GM19351 (cell line): ENCODE results near the gene XKR8.

Experiments used
- ATAC-seq: cut with Tn5 transposase; IDR thresholded peaks from one replicate; pipeline ENCODE4 v1.9.1; 2021; ENCODE audit warnings: mild to moderate bottlenecking, moderate library complexity; ENCODE audit not compliant: unreplicated experiment

The XKR8 gene

DNA sequence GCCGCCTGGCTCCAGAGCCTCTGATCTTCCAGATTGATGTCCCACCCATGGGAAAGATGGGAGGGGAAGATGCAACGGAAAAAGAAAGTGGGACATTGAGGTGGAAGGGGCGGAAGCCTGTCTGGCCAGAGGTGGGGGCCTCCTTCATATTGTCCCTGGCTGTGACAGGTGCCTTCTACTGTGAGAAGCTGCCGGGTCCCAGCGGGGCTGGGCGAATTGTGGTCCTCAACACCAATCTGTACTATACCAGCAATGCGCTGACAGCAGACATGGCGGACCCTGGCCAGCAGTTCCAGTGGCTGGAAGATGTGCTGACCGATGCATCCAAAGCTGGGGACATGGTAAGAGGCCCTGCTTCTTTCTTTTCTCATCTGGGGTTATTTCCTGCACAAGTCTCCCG, 5.6 kb upstream of the XKR8 start:
- no peak for ATAC-seq

DNA sequence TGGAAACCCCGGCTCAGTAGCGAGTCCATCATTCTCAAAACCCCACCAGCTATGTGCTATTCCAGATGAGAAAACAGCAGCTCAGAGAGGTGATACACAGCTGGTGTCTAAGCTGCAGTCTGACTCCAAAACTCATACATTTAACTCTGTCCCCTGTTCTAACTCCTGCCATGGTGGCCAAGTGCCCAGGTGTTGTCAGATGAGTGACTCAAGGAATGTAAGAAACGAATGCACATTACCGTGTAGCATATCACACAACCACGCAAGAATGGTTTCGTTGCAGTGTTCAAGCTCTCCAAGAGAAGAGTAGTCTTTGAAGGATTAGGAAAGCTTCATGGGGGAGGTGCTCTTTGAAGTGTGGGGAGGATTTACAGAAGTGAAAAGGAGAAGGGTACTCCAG, 4.7 kb upstream of the XKR8 start:
- no peak for ATAC-seq

DNA sequence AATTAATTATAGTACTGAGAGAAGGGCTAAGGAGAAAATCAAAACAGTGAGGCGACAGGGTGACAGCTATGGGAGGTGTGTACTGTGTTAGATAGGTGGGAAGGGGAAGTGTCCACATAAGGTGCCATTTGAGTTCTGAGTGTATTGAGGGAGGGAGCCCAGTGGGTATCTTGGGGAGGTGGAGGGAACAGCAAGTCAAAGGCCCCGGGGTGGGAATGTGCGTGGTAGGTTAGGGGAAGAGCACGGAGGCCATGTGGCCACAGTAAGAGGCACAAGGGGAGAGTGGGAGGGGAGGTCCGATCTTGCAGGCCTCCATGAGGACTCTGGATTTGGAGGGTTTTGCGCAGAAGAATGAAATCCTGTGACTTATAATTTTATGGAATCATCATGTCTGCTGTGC, 3.0 kb upstream of the XKR8 start:
- no peak for ATAC-seq

DNA sequence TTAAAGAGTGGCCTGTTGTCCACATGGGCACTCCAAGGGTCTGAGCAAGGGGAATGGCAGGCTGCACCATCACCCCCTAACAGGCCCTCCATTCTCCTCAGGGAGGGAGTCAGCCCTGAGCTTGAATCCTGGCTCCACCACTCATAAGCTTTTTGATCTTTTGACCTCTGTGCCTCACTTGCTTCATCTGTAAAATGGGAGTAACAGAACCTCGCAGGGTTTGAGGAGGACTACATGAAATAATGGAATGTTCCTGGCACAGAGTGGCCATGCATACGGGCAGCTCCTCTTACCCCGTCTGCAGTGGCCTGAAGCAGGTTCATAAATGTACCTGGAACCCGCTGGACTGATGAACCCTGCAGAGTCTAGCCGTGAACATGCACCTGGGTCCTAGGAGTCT, 2.1 kb upstream of the XKR8 start:
- no peak for ATAC-seq

DNA sequence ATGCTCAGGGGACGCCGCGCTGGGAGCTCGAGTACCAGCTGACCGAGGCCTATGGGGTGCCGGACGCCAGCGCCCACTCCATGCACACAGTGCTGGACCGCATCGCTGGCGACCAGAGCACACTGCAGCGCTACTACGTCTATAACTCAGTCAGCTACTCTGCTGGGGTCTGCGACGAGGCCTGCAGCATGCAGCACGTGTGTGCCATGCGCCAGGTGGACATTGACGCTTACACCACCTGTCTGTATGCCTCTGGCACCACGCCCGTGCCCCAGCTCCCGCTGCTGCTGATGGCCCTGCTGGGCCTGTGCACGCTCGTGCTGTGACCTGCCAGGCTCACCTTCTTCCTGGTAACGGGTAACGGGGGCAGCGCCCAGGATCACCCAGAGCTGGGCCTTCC, 1.3 kb upstream of the XKR8 start:
- ATAC-seq: no peak

DNA sequence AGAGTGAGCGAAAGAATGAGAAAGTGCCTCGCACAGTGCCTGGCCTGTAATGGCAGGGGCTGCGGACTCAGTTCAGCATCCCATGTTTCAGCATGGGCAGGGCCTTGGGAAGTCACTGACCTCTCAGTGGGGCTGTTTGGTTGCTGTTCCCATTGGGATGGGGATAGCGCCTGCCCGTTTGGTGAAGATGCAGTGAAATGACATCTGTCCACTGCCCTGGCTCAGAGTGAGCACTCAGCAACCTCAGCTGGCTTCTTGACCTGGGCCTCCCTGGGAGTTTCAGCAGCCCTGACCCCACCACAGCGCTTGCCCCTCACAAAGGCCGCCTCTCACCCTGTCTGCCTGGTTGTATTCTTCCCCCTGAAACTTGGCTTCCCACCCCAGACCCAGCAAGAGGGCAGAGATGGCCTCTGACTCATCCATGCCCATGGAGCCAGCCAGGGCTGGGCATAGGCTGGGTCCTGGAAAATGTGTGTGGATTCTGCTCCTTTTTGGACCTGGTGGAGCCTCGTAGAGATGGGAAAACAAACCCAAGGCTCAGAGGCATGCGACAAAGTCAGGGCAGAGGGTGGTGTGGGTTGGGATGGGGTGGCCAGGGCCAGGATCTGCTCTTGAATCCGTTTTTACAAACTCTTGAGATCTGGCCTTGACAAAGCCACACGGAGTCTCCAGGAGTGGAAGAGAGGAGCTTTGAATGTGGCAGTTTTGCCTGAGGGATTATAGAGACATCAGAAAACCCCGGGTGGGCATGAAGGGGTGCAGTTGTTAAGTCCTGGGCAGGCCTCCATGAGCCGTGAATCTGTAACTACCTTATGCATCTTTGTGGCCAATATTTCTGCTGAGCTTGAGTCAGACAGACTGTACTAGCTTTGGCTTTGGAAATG, 1.2 kb downstream of the XKR8 start:
- no peak for ATAC-seq

DNA sequence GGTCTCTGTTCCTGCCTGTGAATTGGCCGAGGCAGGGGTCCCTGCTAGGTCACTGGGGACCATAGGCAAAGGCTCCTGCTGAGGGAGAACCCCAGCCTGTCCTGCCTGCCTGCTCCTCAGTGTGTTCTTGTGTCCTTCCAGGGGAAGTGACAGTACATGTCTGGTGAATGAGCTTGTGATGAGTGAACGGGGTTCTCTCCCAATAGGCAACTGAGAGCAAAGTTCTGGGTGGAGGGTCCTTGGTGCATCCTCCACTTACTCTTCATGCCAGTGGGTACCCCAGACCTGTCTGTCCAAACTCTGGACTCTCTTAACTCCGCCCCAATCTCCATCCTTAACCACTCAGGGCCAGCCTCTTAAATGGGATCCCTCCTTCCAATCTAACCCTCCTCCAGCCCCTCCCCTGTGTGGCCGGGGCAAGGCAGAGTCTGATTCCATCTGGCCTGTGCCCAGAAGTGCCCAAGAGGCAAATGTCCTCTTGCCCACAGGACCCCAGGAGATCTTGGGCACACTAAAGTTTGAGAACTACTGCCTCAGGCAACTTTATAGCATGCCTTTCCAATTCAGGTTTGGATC, 2.0 kb downstream of the XKR8 start:
- no peak for ATAC-seq

DNA sequence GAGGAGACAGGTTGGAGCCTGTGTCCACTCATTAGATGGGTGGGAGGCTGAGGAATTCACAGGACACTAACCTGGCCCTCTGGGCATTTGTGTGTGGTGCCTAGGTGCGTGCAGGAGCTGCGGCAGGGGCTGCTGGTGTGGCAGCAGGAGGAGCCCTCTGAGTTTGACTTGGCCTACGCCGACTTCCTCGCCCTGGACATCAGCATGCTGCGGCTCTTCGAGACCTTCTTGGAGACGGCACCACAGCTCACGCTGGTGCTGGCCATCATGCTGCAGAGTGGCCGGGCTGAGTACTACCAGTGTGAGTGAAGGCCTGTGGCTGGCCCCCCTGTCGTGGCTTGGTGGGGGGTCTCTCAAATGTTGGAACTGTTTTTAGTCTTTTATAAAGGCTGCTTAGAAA, 3.6 kb downstream of the XKR8 start:
- no peak for ATAC-seq

DNA sequence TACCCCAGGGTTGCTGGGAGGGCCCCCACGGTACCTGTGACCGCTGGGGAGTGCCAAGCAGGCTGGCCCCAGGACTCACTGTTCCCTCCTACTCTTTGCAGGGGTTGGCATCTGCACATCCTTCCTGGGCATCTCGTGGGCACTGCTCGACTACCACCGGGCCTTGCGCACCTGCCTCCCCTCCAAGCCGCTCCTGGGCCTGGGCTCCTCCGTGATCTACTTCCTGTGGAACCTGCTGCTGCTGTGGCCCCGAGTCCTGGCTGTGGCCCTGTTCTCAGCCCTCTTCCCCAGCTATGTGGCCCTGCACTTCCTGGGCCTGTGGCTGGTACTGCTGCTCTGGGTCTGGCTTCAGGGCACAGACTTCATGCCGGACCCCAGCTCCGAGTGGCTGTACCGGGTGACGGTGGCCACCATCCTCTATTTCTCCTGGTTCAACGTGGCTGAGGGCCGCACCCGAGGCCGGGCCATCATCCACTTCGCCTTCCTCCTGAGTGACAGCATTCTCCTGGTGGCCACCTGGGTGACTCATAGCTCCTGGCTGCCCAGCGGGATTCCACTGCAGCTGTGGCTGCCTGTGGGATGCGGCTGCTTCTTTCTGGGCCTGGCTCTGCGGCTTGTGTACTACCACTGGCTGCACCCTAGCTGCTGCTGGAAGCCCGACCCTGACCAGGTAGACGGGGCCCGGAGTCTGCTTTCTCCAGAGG, 6.8 kb downstream of the XKR8 start:
- no peak for ATAC-seq

DNA sequence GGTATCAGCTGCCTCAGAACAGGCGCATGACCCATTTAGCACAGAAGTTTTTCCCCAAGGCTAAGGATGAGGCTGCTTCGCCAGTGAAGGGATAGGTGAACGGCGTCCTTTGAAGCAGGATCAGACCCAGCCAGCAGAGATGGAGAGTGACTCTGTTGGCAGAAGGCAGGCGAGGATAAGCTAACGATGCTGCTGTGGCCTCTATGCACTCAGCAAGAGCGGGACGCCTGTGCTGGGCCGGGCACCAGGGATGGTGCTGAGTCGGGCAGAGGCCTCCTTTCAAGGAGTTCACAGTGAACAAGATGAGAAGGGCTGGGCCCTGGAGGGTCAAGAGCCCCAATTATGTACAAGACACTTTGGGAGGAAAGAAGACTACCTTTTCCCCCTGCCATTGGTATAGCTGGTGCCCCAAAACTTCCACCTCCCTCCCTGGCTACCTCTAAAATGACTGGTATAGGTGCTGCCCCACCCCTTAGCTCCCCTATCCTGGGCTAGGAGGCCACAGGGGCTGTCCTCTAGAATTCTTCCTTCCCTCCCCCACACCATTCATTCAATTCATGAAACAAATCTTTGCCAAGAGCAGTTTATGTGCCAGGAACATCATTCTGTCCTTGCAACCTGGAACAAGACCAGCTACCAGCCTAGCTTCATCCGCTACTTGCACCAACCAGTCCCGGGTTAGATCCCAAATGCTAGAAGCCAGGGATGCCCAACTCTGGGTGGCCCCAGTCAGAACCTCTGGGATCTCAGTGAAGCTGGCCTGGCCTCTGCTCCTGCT, 7.5 kb downstream of the XKR8 start:
- no peak for ATAC-seq

DNA sequence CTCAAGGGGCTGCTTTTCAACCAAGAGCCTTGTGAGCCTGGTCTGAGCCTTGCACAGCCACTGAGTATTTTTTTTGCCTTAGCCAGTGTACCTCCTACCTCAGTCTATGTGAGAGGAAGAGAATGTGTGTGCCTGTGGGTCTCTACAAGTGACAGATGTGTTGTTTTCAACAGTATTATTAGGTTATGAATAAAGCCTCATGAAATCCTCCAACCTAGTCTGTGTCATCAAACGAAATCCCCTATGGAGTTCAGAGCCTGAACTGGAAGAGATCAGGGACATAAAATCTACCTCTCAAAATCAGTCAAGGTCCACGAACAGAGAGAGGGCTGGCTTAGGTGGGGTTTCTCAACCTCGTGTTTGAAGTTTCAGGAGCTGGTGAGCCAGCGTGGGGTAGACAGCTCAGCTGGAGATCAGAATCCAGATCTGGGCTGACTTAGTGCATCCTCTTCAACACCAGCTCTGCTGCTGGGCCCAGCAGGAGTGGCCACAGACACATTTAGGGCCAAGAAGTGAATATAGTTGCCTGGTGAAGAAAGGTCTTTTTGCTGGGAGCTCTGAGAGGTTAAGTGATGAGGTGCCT, 8.2 kb downstream of the XKR8 start:
- ATAC-seq: no peak

DNA sequence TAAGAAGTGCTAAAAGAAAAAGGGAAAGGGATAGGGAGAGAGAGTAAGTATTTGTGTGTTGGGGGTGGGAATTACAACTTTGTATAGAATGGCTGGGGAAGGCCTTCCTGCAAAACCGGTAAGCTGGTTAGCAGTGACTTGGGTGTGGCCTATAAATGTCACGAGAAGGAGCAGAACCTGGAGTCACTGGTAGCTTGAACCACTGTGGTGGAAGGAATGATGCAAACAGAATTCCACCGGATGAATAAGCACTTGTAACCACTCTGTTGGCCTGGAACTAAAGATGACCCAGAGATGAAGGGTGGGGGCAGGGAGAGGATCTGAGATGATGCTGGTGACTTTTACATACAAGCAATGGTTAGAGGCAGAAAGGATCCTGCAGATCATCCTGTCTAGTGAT, 8.9 kb downstream of the XKR8 start:
- no peak for ATAC-seq

DNA sequence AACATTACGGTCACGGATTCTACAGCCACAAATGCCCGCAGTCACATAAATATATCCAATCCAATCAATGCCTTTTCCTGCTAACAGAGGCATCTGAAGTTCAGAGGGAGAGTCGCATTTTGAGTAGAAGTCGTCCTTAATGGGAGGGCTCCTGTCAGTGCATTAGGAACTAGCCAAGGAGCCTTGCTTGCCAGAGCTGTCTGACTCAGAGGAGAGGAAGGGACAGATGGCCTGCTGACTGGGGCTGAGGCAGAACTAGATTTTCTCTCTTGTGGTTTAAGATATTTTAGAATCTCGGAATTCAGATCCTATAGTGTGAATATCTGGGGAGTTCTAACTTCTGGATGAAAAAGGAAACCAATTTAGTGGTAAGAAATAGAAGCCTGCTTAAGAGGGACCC, 10.6 kb downstream of the XKR8 start:
- ATAC-seq: no peak

DNA sequence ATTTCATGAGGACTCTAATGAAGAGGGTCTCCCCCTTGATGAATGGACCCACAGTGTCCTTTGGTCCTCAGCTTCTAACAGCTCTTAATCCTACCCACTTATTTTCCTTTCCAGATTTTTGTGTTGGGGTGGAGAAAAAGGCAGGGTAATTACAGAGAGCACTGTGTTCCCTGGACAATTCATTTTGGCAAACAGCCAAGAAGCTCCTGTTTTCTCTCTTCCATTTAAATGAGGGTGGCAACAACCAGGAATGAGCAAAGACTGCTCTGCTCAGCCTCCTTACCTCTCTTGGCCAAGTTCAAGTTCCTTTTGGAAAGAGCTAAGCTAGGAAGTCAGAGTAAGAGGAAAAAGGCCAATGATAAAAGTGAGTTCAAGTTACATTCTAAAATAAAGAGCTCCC, 11.9 kb downstream of the XKR8 start:
- ATAC-seq: no peak

DNA sequence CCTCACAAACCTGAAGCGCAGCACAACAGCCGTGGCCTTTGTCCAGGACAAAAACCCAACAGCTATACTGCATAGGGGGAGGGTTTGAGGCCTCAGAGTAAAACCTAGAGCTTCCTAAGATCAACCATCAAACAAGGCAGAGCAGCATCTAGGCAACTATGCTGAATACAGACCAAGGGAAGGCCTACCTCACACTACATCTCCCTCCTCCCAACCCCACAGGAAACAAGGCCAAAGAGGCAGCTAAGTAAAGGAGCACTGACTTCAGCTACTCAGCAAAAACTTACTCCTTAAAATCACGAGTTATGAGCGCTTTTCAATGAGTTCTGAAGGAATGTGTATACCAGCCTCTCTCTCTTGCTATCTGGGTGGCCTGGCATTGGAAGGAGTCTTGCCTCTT, 12.4 kb downstream of the XKR8 start:
- no peak for ATAC-seq

DNA sequence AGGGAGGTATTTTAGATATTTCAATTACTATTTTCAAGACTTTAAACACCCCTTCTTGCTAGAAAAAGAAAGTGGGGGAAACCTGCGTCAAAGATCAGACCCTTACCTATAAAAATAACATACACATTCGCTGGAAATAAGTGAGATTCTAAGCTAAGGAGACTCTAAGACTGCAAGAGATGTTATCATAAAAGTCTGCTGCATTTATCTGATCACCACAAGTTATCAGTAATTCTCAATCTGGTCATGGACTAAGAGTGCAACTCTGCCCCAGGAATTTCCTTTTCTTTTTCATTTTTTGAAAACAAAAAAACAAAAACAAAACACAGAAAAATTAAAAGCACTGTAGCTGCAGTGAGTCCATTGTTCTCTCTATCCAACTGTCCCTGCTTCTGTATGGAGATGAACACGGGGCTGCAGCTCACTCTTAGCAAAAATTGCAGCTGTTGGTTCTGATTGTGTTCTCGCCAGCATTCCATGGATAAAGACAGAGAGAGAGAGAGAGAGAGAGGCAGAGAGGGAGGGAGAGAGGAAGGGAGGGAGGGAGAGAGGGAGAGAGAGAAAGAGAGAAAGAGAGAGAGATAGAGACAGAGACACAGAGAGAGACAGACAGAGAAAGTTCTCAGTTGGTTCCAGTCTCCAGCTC, 14.1 kb downstream of the XKR8 start:
- no peak for ATAC-seq

DNA sequence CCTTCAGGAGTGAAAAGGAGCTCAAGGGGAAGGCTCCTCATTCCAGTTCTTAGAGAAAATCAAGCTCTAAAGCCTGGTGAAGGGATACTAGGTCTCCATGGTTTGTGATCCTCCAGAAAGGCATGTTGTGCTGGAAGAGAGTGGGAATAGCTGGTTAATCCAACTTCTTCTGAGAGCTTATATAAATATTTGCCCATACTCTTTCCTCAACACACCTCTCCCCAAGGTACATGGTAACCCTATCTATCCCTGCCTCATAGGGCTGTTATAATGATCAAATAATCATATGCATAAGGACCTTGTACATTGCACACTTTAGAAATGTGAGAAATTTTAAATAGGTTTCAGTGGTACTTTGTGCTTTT, 14.6 kb downstream of the XKR8 start:
- ATAC-seq: no peak

DNA sequence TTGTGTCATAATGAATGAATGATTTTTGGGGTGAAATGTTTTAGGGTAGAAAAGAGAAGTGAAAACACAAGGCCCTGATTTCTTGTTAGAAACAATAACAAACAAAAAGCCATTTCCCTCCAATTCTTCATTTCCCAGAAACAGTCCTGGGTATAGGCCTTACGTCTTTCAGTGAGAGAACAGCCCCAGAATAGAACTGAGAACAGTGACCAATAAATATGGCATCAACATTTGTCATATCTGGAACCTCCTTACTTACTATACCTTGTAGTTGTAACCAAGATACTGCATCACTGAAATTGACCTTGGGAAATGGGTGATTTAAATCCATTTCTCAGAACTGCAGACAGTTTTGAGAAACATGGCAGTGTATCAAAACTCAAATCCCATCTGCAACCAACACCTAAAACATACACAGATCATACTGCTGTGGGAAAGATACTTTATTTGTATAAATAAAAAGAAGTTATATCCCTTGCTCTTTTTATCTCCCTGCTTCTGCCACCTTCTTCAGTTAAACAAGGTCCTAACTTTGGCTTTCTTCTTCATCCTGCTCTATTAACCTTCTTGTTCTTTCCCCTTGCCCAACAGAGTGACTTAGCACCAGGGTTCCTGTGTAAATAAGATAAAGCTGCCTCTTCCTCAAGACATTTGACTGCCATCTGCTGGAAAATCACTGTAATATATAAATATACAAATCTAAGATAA, 19.5 kb downstream of the XKR8 start:
- no peak for ATAC-seq

DNA sequence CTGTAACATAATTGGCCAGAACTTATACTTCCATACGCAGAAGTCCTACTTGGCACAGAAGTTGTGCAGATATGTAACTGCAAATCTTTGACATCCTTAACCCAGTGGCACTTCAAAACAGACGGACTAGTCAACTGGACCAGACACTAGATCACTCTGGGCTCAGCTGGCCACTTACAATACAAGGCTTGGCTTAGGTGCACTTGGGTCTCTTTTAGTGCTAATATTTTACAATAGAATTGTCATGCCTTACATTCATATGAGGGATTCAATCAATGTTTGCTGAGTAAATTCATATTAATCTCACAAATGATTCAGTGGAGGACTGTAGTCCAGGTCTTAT, 20.1 kb downstream of the XKR8 start:
- ATAC-seq: no peak

DNA sequence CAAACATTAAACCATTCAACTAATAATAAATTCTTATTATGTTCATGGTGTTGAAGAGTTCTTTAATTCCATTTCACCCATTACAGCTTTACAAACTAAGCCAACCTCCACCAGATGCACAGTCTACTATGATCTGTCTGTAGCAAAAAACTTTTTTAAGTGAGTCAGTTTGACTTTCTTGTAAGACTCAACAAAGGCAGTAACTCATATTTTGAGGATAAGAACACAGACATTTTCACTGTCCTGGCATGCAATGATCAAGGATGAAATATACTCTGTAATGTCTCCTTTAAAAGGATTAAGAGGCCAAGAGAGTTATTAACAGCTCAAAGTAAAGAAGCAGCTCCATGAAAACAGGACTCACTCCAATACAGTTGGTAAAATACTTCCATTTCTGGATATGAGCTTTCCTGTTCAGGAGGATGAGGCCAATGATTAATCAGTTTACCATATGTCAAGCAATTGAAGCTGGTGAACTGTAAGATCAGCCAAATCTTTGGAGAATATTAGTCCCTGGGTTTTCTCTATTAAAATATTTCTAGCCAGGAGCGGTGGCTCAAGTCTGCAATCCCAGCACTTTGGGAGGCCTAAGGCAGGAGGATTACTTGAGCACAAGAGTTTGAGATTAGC, 20.6 kb downstream of the XKR8 start:
- no peak for ATAC-seq
